ENCODE measurements around the gene CHRD. TPM values are rescaled to one million over a fixed set of nuclear protein-coding genes. Genes with fewer than 3 reads are reported as not detected.

CHRD gene
- total and polyA plus RNA-seq, 10 of the 15 experiments (the other 5 are each of a cell fraction or from before 2014, with no cell fraction given): not detected

DNA sequence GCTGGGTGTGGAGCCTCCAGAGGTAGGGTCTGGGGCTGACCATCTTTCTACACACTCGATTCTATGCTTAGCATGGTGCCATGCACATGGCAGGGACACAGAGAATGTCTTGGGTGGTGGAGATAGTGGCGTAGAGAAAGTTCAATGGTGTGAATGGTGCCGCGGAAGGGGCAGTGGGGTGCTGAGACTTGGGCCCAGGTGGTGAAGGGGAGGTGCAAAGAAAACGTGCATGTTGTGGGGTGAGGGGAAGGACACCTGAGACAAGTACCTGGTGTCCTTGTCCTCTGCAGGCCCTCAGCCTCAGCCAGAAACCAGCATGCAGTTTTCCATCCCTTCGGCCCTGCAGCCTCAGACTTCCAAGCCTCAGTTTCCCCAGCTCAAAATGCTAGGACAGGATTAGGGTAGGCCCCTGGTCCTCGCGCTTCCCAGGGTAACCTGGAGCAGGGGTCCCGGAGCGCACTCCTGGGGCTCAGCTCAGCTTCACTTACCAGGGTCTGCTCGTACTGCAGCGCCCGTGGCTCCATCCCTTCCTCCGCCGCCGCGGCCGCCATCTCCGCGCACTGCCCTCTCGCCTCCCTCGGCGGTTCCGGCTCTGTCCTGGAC is 18.8 kb upstream of the CHRD start:
- Histone ChIP-seq H3K27ac (ENCODE audit: control insufficient read depth, insufficient read depth) (no peak overlapping the region), H3K4me1 (ENCODE audit: control insufficient read depth, insufficient read depth, low read length) (peaks cover 10% of the 10 kb centered on the region), H3K27me3 (replicated peaks in 1 of 2; ENCODE audit: control insufficient read depth in 2 of 2, insufficient read depth in 2 of 2, low read length in 1 of 2) (no peaks in the 10 kb centered on the region; a peak in 1 of 4 replicates), H3K36me3 (ENCODE audit: control insufficient read depth in 2 of 2, insufficient read depth in 2 of 2, low read length in 1 of 2) (no peaks in the 10 kb centered on the region), H3K9me3 (replicated peaks; ENCODE audit: control insufficient read depth, insufficient read depth, low read length) (no peaks in the 10 kb centered on the region), H2AFZ (ENCODE audit: control insufficient read depth, low read depth, low read length) (peak overlapping the region; percentile 75), H4K20me1 (ENCODE audit: control insufficient read depth, insufficient read depth) (no peaks in the 10 kb centered on the region), H3K4me2 (ENCODE audit: control insufficient read depth, insufficient read depth) (peak overlapping the region; percentile 93), H3K4me3 (peak overlapping the region; percentile 67), H3K79me2 (ENCODE audit: control insufficient read depth, insufficient read depth, low read length) (peaks cover 18% of the 10 kb centered on the region), H3K9ac (ENCODE audit: control insufficient read depth, insufficient read depth, low read length) (peak overlapping the region; percentile 61; the same call in 1 of the 2 replicates)
- in situ Hi-C loops (cut with MboI): no loop called here
- FAIRE-seq: no peak
- no TSS peak for BruUV-seq (replicated peaks)
- CTCF ChIA-PET: interaction anchor here (1.3 to 2.9 kb wide), 4 partner anchors 11 to 153 kb away, joined by 4 to 10 read pairs (median 4); no protein-coding TSS in a partner anchor
- POLR2A ChIA-PET: interaction anchor here (0.9 kb wide), 1 partner anchor 12 kb away, joined by 4 read pairs; no protein-coding TSS in a partner anchor
- RAD21 ChIA-PET (ENCODE audit: unreplicated experiment): interaction anchor here (1.2 to 1.4 kb wide), 2 partner anchors 11 kb away, joined by 3 to 7 read pairs; no protein-coding TSS in a partner anchor
- intact Hi-C loops (cut with micrococcal nuclease; ENCODE audit: unreplicated experiment): loop anchor here (5.0 kb wide), 1 partner anchor 44 kb away; no protein-coding TSS in a partner anchor
- ATAC-seq: no peak
- 17% methylated on average over 14 of the region's 24 CpGs for WGBS (ENCODE audit: insufficient coverage, insufficient replicate concordance, low lambda C conversion rate, missing lambda C conversion rate)
- DNase-seq (ENCODE audit: low read depth, low spot score): no peak
- SMC1A ChIA-PET (ENCODE audit: uncharacterized antibody, unreplicated experiment): interaction anchor here (1.7 kb wide), 1 partner anchor 11 kb away, joined by 6 read pairs; no protein-coding TSS in a partner anchor
- TF ChIP-seq NFXL1 (IDR thresholded peaks at IDR 0.05; ENCODE audit: borderline replicate concordance): no peak
- TF ChIP-seq KDM1A (IDR thresholded peaks at IDR 0.05; ENCODE audit: borderline replicate concordance): no peak
- no peak for TF ChIP-seq MTA3 (IDR thresholded peaks at IDR 0.05; ENCODE audit: borderline replicate concordance, low read length)
- peak; percentile 42; the same call in 1 of the 2 replicates for TF ChIP-seq YY1 (IDR thresholded peaks at IDR 0.05; ENCODE audit: low read depth, low read length)
- TF ChIP-seq ATF7 (IDR thresholded peaks at IDR 0.05; ENCODE audit: low read depth): no peak
- 0 out of 2 replicates have a peak, but pooled peaks have one; percentile 17 for TF ChIP-seq DPF2 (IDR thresholded peaks at IDR 0.05)
- no peak for TF ChIP-seq RFX5 (IDR thresholded peaks at IDR 0.05; ENCODE audit: low read depth, low read length)
- TF ChIP-seq ZSCAN29 (IDR thresholded peaks at IDR 0.05): no peak
- TF ChIP-seq, protein P1, sequence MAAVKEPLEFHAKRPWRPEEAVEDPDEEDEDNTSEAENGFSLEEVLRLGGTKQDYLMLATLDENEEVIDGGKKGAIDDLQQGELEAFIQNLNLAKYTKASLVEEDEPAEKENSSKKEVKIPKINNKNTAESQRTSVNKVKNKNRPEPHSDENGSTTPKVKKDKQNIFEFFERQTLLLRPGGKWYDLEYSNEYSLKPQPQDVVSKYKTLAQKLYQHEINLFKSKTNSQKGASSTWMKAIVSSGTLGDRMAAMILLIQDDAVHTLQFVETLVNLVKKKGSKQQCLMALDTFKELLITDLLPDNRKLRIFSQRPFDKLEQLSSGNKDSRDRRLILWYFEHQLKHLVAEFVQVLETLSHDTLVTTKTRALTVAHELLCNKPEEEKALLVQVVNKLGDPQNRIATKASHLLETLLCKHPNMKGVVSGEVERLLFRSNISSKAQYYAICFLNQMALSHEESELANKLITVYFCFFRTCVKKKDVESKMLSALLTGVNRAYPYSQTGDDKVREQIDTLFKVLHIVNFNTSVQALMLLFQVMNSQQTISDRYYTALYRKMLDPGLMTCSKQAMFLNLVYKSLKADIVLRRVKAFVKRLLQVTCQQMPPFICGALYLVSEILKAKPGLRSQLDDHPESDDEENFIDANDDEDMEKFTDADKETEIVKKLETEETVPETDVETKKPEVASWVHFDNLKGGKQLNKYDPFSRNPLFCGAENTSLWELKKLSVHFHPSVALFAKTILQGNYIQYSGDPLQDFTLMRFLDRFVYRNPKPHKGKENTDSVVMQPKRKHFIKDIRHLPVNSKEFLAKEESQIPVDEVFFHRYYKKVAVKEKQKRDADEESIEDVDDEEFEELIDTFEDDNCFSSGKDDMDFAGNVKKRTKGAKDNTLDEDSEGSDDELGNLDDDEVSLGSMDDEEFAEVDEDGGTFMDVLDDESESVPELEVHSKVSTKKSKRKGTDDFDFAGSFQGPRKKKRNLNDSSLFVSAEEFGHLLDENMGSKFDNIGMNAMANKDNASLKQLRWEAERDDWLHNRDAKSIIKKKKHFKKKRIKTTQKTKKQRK (IDR thresholded peaks at IDR 0.05; ENCODE audit: low read depth, low read length): no peak
- peak; percentile 49; the same call in 1 of the 2 replicates for TF ChIP-seq LARP7 (IDR thresholded peaks at IDR 0.05)
- TF ChIP-seq, protein P2, sequence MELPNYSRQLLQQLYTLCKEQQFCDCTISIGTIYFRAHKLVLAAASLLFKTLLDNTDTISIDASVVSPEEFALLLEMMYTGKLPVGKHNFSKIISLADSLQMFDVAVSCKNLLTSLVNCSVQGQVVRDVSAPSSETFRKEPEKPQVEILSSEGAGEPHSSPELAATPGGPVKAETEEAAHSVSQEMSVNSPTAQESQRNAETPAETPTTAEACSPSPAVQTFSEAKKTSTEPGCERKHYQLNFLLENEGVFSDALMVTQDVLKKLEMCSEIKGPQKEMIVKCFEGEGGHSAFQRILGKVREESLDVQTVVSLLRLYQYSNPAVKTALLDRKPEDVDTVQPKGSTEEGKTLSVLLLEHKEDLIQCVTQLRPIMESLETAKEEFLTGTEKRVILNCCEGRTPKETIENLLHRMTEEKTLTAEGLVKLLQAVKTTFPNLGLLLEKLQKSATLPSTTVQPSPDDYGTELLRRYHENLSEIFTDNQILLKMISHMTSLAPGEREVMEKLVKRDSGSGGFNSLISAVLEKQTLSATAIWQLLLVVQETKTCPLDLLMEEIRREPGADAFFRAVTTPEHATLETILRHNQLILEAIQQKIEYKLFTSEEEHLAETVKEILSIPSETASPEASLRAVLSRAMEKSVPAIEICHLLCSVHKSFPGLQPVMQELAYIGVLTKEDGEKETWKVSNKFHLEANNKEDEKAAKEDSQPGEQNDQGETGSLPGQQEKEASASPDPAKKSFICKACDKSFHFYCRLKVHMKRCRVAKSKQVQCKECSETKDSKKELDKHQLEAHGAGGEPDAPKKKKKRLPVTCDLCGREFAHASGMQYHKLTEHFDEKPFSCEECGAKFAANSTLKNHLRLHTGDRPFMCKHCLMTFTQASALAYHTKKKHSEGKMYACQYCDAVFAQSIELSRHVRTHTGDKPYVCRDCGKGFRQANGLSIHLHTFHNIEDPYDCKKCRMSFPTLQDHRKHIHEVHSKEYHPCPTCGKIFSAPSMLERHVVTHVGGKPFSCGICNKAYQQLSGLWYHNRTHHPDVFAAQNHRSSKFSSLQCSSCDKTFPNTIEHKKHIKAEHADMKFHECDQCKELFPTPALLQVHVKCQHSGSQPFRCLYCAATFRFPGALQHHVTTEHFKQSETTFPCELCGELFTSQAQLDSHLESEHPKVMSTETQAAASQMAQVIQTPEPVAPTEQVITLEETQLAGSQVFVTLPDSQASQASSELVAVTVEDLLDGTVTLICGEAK (IDR thresholded peaks at IDR 0.05; ENCODE audit: borderline replicate concordance): no peak

All from GM12878 (cell line).